Measurements from ENCODE around the gene TMEM121B. TPM values are rescaled to one million over a fixed set of nuclear protein-coding genes. Genes with fewer than 3 reads are reported as not detected.

TMEM121B gene
- total and polyA plus RNA-seq, 4 donors, result 2.1 to 12.9 (median 8.6) TPM

Other genes starting within 250 kb of the TMEM121B start
- under 1 TPM; 0.06 to 0.10 TPM for gene GAB4, start 113.1 kb downstream of the TMEM121B start, total RNA-seq
- under 1 TPM; 0.25 to 0.36 TPM for gene GAB4, start 113.1 kb downstream of the TMEM121B start, polyA plus RNA-seq (ENCODE audit: insufficient read length in 2 of 2)
- gene IL17RA, start 36.4 kb downstream of the TMEM121B start, total RNA-seq, result 1 to 10 TPM; 6.0 TPM
- gene IL17RA, start 36.4 kb downstream of the TMEM121B start, polyA plus RNA-seq (ENCODE audit: insufficient read length in 2 of 2), result 10 to 100 TPM in 1 of 2 donors, 1 to 10 TPM in 1; 8.1 to 10.5 TPM
- gene HDHD5, start 37.9 kb upstream of the TMEM121B start, total RNA-seq, result 10 to 100 TPM; 23.9 to 31.7 TPM
- gene HDHD5, start 37.9 kb upstream of the TMEM121B start, polyA plus RNA-seq (ENCODE audit: insufficient read length in 2 of 2), result 10 to 100 TPM; 41.7 to 51.9 TPM
- gene ADA2, start 98.1 kb upstream of the TMEM121B start, total RNA-seq, result 10 to 100 TPM; 15.7 to 17.7 TPM
- gene ADA2, start 98.1 kb upstream of the TMEM121B start, polyA plus RNA-seq (ENCODE audit: insufficient read length in 2 of 2), result 10 to 100 TPM; 23.1 to 30.5 TPM
- gene CECR2, start 248.1 kb upstream of the TMEM121B start, total RNA-seq, result 1 to 10 TPM; 5.1 to 7.4 TPM
- 10 to 100 TPM; 14.2 to 17.0 TPM for gene CECR2, start 248.1 kb upstream of the TMEM121B start, polyA plus RNA-seq (ENCODE audit: insufficient read length in 2 of 2)